Stimulated activated CD4-positive, alpha-beta T cell treated with anti-CD3 and anti-CD28 coated beads, Interleukin-4, amount 100 ng/mL, for 24 hours (primary cell): Measurements from ENCODE around the gene SETD1B.

Experiments used
- DNase-seq: peaks from one replicate; pipeline ENCODE4 v3.0.0-alpha.2; 2020

The SETD1B gene

GRCh38 chr12:121796855-121797751 lies 6.7 kb upstream of the SETD1B start:
- DNase-seq, result no peak

GRCh38 chr12:121797937-121798786 lies 5.6 kb upstream of the SETD1B start:
- DNase-seq, result no peak

GRCh38 chr12:121798787-121799155 lies 5.0 kb upstream of the SETD1B start:
- DNase-seq, result no peak

DNA sequence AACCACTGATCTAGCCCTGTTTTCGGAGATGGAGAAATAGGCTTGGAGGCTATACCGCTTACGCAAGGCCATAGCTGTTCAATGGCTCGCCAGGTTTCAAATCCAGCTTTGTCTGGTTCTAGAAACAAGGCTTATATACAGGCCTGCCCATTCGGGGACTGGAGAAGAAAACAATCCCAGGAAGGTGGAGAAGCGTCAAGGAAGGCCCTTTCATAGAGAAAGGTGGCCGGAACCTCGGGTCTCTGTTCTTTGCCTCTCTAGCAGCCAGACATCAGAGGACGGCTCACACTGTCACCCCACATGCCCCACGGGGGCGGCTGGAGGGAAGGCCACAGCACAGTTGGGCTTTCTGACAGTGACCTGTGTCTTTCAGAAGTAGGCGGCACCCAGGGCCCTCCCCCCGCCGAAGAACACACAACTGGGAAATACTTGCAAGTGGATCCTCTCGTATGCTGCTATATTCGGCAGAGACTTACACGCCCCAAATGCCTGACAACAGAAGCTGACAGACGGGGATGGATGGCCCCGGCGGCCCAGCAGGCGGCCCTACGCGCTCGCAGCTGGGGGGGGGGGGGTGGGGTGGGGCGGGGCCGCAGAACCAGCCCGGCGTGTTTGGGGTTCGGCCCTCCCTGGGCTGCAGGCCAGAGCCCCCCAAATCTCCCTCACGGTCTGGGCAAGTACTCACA lies 4.5 kb upstream of the SETD1B start:
- peak; percentile 67 for DNase-seq

DNA sequence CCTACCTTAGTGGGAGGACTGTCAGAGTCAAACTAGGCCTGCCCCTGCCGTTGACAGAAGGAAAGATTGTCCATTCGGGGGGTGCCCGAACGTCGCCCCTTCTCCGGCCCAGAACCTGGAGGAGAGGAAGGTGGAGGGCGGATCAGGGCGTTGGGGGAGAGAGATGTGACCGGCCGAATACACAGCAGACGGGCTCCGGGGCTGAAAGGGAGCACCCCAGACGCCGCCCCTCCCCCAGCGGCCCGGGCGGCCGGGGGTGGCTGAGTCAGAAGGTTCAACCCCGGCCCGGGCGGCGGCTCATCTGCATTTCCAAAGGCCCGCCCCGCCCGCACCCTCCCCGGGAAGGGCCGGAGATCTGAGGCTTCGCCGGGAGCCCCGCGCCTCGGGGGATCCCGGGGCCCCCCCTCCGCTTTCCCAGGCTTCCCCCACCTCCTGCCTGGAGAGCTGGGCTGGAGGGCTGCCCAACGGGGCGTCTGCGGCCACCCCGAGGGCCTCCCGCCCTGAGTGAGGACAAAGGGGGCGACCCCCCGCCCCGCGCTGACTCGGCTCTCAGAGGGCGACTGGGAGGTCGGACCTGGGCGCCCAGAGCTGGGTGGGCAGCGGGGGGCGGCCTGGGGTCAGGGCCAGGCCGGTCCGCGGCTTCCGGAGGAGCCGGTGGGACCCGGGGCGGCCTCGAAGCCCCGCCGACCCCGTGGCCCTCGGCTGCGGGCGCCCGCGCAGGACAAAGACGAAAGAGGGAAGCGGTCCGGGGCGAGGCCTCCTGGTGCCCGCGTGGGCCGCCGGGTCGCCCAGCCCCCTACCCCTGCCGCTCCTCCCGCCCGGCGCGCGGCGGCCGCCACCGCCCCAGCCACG lies 3.7 kb upstream of the SETD1B start:
- peak; percentile 83 for DNase-seq

DNA sequence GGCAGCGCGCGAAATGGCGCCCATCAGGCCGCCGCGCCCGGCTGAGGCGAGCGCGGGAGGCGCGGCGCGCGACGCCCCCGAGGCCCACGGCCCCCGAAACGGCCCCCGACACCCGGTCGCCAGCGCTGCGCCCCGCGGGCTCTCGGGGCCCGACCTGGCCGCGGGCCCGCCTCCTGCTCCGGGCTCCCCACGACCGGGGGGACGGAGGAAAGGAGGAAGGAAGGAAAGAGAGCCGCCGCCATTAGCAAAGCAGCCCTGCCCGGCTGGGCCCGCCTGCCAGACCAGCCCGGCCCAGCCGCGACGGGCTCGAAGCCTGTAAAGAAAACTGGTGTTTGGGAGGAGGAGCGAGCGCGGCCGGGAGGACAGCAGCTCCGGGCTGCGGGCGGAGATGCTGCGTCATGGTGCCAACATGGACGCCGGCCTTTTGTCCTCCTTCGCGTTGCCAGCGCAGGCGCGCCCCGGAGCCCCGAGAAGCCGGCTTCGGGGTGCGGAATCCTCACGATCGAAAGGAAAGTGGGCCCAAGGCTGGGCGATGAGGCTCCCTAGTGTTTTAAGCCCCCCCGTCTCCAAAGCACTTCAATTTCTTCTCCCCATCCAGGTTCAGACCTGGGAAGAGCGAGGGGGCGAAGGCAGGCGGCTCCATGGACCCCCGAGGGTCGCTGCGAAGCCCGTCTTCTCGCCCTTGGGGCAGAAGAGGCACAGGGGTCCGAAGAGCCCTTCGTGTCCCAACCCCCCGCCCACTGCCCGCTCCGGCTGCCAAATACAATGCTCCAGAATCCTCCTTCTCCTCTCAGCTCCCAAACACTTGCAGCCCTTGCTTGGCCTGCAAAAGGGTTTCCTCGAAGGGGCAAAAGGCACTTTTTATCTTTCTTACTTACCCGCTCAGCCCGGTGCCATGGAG lies 2.9 kb upstream of the SETD1B start:
- DNase-seq, result peak; percentile 76

GRCh38 chr12:121801595-121802484 lies 2.0 kb upstream of the SETD1B start:
- DNase-seq, result no peak

GRCh38 chr12:121802485-121802842 lies 1.3 kb upstream of the SETD1B start:
- no peak for DNase-seq

DNA sequence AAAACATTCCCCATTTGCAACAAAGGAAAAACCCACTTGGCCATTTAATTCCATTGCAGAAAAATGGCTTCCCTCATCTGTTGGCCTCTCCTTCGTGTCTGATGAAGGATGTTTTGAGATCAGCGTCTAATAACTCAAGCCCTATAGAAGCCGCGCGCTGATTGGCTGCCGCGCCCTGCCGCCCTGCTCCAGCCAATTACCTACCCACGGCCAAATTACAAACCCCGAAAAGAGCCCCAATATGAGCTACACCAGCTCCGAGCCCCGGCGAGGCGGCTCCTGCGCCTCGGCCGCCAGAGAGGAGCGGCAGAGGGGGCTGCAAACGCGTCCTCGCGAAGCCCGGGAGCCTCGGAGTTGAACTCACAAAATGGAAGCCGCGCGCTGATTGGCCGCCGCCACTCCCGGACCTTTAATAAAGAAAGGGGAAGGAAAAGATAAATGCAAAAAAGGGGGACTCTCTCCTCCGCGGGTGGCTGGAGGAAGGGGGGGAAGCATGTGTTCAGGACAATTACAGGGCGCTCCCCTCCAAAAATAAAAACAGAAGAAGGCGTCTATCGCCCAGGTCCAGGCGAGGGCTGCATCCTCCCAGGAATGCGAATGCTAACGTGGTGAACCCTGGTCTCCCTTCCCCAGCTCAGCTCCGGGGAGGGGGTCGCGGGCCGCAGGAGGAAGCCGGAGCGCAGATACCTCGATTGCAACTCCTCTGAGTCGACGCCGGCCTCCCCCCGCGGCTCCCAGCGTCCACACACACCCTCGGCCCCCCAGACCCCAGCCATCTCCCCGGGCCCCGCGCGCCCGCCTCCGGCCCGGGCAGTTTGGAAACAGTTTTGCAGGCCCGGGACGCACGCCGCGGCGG lies 738 bp upstream of the SETD1B start:
- DNase-seq, result peak; percentile 90

- peak; percentile 58 for DNase-seq
Measured at GRCh38 chr12:121804417-121805111, 755 bp downstream of the SETD1B start.

- no peak for DNase-seq
Measured at GRCh38 chr12:121805171-121806008, 1.6 kb downstream of the SETD1B start.

- no peak for DNase-seq
Measured at GRCh38 chr12:121806009-121806545, 2.3 kb downstream of the SETD1B start.

DNA sequence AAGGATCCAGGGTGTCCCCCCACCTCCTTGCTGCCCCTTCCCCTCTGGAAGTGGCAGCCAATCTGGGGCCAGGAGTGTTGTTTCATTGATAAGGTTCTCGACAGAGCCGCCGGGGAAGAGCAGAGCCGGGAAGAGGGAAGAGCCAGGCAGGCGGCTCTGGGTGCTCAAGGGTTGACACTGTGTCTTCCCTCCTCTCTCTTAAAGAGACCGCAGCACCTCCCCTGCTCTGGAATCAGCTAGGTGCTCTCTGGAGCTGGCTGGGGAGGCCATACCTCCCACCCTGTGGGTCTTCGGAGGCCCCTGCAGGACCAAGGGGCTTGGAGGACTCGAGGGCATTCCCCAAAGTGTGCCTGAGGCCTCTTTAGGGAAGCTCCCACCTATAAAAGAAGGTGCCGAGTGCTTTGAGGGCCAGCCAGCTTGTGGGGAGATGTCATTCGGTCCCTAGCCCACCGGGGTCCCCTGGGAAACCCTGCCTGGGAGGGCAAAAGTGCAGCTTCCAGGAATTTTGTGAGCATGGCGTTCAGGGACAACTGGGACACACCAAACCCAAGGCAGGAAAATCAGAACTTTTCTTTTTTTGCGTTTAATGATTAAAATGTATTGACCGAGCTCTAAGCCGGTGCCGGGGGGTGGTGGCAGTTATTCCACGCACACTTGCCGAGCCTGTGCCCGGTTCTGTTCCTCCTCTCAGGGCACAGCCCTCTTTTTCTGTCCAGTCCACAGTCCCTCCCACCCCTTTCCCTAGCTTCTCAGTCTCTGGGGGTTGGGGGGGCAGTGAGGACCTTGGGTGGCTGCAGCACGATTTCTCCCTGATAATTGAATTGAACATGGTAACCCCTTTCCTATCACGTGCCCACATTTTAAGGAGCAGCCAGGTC lies 3.0 kb downstream of the SETD1B start:
- DNase-seq, result no peak

DNA sequence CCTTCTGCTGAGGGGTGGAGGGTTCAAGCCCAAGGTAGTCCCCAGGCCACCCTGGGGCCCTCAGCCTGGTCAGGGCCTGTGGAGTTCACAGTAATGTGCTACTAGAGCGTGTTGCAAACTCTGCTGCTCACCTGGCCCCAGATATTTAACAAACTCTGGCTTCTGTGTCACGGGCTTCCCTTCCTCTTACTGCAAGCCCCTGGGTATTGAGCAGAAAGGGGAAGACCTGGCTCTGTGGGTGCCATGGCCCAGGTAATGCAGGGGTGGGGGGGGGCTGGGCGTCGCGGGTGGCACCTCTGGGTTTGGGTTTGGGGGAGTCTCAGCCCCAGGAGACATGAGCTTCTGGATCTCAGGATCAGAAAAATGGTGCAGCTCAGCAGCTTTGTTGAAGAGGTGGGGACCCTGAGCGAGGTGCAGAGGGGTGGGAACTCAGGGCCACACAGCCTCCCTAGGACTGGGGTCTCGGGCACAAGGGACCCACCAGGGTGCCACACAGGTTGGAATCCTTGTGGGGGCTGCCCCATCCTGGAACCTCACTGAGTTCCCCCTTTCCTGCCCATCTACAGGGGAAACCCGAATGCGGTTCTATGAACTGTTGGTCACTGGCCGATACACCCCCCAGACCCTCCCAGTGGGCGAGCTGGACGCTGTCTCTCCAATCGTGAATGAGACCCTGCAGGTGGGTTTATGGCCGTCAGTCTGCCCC lies 4.0 kb downstream of the SETD1B start:
- DNase-seq, result no peak

- no peak for DNase-seq
Measured at GRCh38 chr12:121808623-121809022, 4.8 kb downstream of the SETD1B start.

- no peak for DNase-seq
Measured at GRCh38 chr12:121809712-121810116, 5.9 kb downstream of the SETD1B start.
